GM12872 (cell line): ENCODE results near the gene IMPACT.

ENCODE experiments used
- TF ChIP-seq, protein P1 (sequence below): IDR thresholded peaks from 3 replicates; pipeline ENCODE4 v1.5.1; 2011; ENCODE audit warnings: low read depth, mild to moderate bottlenecking, low read length, moderate library complexity; ENCODE audit not compliant: insufficient read depth

IMPACT gene

DNA sequence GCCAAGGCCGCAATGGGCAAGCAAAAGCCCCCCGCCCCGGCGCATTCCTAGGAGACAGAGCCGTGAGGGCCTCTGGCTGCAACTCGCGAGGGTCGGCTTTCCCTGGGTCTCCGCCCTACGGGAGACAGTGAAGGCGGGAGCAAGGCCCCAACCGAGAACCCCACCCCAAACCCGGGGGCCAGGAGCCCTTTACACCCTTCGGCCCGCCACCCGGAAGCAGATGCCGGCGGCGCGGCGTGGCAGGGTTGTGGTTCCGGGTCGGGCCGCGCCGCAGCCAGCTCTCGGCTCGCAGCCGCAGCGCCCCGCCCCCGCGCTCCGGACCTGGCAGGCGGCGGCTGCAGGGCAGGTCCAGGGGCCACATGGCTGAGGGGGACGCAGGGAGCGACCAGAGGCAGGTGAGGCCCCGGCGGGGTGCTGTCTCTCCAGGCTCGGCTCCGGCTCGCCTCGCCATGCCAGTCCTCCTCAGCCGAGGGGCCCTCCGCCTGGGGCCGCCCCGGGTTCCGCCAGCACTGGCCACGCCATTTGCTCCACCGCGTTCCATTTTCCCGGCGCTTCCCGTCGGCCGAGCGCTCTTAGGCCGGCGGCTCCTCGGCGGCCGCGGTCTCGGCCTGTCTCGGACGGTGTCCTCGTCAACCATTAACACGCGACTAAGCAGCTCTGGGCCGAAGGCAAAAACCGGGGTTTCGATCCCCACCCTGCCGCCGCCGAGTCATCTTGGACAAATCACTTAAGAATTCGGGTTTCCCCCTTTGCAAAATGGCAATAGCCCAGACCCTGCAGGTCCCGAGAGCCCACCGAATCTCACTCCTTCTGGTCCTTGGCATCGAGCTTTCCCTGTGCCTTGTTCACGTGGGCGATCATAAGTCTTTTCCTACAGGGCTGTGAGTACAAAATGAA, at the start of gene IMPACT:
TSS of gene IMPACT (plus strand) at position 273 of the 897 bp plus-strand sequence. CDS start at position 360, 87 bp downstream.
- TF ChIP-seq, protein P1, sequence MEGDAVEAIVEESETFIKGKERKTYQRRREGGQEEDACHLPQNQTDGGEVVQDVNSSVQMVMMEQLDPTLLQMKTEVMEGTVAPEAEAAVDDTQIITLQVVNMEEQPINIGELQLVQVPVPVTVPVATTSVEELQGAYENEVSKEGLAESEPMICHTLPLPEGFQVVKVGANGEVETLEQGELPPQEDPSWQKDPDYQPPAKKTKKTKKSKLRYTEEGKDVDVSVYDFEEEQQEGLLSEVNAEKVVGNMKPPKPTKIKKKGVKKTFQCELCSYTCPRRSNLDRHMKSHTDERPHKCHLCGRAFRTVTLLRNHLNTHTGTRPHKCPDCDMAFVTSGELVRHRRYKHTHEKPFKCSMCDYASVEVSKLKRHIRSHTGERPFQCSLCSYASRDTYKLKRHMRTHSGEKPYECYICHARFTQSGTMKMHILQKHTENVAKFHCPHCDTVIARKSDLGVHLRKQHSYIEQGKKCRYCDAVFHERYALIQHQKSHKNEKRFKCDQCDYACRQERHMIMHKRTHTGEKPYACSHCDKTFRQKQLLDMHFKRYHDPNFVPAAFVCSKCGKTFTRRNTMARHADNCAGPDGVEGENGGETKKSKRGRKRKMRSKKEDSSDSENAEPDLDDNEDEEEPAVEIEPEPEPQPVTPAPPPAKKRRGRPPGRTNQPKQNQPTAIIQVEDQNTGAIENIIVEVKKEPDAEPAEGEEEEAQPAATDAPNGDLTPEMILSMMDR, result no peak

DNA sequence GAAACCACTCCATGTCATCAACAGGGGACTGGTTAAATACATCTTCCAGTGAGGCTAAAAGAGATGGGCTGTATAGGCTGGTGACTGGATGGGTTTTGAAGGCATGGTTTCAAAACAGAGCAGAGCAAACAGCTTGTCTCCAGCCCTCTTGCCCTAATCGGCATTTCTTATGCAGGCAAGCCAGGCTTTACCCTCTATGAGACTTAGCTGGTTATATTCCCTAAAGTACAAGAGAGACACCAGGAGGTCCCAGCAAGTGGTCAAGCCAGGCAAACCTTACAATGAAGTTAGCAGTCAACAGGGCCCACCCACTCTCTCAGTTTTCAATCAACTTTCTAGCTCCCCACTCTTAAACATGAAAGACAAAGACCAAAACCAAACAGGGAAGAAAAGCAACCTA, 47.9 kb upstream of the IMPACT start:
- TF ChIP-seq, protein P1, result no peak

DNA sequence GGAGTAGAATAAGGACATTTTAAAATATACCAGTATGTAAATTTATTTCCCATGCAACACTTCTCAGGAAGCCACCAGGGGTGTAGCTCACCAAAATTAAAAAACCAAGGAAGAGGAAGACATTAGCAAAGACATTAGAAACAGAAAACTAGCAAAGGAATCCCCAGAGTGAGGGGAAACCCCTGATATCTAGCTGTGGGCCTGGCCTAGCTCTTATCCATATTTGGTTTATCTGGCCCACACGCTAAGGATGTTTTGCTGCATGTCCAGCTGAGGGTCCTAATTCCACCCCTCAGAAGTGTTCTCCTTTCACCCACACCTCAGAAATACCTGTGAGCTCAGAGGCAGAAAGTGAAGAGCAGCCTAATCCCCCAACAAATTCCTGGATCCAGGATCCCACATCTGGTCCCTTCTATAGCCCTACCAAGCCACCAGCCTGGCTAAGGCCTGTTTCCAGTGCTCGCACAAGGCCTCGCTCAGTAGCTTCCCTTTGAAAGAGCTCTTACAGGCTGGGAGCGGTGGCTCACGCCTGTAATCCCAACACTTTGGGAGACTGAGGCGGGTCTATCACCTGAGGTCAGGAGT, 46.2 kb upstream of the IMPACT start:
- TF ChIP-seq, protein P1, result no peak

DNA sequence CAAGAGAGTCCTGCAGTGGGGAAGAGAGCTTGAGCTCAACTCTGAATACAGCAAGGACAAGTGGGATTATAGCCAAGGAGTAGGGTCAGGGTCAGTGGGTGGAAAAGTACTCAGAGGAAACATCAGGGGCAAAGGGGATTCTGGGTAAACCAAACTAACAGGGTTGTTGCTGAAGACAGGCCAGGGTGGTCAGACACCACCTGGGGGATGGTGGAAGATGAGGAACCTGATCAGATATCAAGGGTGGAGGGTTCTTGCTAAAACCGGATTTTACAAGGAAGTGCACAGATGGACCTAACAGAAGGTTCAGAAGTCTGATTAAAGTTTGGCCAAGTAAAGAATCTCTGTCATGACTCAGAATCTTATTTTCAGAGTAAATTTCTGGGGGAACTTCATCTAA, 45.3 kb upstream of the IMPACT start:
- TF ChIP-seq, protein P1, result no peak

DNA sequence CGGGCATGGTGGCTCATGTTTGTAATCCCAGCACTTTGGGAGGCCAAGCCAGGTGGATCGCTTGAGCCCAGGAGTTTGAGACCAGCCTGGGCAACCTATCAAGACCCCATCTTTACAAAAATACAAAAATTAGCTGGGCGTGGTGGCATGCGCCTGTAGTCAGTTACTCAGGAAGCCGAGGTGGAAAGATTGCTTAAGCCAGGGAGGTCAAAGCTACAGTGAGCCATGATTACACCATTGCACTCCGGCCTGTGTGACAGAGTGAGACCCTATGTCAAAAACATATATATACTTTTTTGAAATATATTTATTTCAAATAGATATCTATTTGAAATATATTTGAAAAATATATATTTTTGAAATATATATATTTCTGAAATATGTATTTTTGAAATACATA, 39.8 kb upstream of the IMPACT start:
- TF ChIP-seq, protein P1, result no peak

DNA sequence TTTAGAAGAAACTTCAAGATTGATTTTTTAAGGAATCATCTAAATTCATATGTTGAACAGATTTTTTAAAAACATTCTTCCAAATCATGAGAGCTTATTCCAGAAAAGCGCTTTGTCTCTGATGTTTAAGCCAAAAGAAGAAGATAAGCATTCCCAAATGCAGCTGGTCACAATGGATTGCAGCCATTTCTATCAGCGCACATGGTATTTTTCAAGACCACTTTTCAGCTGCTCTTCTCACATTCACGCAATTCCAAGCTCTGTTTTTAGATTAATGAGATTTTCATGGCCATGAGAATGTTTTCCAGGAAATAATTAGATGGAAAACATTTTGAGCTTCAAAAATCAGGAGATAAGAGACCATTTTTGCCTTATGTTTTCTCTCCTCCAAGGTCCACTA, 37.5 kb upstream of the IMPACT start:
- TF ChIP-seq, protein P1, result no peak

DNA sequence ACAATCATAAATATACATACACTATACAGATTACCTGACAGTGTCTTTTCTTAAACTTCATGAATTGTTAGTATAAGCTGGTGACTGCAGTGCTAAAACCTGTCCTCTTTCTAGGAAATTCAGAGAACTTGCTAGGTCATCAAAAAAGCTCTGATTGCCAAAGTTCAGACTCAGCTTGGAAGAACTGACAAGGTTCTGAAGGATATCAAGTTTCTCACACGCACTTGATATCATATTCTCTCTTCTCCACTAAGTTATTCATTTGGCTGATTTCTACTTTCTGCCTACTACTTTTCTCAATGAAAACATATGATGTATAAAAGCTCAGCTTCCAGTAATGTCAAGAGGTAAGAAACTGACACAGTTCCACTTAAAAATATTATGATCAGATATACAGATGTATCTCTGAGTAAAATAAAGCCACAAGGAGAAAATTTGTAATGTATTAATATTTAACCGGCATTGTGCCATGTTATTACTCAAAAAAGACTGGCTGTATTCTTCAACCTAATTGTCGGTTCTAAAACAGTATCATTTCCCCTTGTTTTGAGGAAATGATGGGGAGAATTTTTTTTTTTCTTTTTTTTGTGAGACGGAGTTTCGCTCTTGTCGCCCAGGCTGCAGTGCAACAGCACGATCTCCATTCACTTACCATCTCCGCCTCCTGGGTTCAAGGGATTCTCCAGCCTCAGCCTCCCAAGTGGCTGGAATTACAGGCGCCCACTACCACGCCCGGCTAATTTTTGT, 31.2 kb upstream of the IMPACT start:
- TF ChIP-seq, protein P1, result no peak
